ENCODE results near the gene ASCC2. TPM values are rescaled to one million over a fixed set of nuclear protein-coding genes. Genes with fewer than 3 reads are reported as not detected.
"Not testable (repeated sequence)": the region's sequence is repeated elsewhere in the genome, so short reads cannot be mapped to it uniquely, and the experiment has no call there.

Gene ASCC2
- total RNA-seq, 1 experiment from 2014 or later: 28.7 TPM

DNA sequence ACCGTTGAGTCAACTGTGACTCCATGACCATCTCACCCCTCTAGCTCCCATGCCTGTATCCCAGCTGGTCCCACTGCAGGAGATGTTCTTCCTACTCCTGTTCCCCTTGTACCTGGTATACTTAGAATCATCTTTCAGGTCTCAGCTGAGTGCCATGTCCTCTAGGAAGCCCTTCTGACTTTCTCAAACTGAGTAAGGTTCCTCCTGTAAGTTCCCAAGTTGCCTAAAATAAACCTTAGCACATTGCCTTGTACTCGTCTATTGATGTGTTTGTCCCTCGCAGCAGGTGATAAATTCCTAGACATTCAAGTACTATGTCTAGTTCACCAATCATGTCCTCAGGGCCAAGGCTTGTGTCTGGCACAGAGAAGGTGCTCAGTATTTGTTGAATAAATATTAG is 18.4 kb upstream of the ASCC2 start:
- no peak for DNase-seq (ENCODE audit: low read depth)

DNA sequence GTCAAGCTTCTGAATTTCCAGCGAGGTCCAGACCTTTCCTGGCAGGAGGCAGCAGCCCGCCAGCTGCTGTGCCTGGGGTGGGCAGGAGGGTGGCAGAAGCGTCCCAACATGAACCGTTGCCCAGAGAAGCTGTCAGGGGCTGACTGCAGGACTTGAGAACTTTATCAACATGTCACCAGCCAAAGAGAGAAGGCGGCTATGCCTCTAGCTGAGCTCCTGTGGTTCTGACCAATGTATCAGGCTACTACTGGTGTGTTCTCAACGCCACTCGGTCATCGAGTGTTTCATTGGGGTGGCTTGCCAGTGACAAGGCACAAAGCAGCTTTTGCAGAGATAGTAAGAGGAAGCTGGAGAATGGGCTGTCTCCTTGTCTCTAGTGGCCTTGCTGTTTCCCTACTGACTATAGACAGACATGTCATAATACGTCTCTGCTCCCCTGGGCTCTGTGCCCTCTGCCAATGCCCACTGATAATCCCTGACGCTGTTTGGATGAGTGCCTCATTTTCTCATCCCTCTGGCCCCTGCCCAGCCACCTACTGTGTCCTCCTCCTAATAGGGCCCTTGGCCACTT is 17.6 kb upstream of the ASCC2 start:
- DNase-seq (ENCODE audit: low read depth): no peak

DNA sequence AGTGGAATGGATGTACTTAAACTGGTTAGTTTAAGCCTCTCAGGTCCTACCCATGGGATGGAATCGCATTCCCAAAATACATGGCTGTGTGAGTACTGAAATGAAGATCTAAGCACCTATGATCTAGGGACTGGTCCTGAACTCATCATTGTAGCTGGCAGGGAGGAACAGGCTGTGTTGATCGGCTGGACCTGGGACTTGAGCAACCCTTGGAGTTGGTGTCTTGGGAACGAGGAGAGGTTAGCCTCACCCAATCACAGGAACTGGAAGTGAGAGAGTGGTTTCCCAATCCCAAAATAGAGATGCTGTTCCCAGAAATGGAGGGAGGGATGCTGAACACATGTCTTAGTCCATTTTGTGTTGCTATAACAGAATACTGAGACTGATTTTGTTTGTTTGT is 16.4 kb upstream of the ASCC2 start:
- no peak for DNase-seq (ENCODE audit: low read depth)

DNA sequence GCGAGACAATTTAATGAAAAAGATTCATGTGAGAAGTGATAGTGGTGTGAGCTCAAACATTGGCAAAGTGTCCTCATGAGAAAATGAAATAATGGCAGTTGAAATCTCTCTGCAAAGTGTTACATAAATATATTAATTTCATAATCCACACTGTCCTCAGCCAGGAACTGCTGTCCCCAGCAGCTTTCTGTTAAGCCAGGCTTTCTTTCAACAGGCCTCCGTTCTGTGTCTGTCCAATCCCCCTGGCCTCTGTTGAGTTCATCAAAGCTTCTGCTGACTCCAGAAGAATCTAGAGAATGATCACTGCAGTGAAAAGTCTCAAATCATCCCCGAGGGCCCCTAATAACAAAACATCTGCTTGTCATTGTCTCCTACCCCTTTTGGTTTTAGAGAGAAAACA is 10.0 kb upstream of the ASCC2 start:
- no peak for DNase-seq (ENCODE audit: low read depth)

DNA sequence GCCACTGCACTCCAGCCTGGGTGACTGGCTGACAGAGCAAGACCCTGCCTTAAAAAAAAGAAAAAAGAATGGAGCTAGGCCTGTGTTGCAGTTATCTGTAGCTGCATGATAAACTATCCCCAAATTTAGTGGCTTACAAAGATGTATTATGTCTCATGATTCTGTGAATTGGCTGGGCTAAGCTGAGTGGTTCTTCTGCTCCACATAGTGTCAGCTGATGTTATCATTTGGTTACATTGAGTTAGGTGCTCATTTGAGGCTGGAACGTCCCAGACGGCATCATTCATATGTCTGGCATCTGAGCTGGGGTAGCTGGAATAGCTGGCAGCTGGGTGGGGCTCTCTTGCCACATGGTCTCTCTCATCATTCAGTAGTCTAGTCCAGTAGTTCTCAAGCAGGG is 8.2 kb upstream of the ASCC2 start:
- DNase-seq (ENCODE audit: low read depth): no peak

GRCh38 chr22:29842740-29843139 is 4.7 kb upstream of the ASCC2 start:
- DNase-seq (ENCODE audit: low read depth): peak; percentile 90

- DNase-seq (ENCODE audit: low read depth): no peak
Observed at GRCh38 chr22:29842172-29842571, 4.1 kb upstream of the ASCC2 start.

DNA sequence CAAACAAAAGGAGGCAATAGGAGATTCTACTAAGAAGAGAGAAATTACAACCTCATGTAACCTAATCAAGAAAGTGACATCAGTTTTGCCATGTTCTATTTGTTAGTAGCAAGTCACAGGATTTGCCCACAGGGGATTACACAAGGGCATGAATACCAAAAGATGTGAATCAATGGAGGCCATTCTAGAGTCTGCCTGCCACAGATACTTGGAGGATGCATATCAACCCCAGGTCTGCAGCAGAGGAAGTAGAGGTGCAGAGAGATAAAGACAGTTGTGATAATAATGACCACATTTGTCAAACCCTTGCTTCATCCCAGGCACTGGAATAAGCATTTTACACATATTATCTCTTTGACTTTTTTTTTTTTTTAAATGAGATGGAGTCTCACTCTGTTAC is 2.4 kb upstream of the ASCC2 start:
- DNase-seq (ENCODE audit: low read depth): peak; percentile 12

DNA sequence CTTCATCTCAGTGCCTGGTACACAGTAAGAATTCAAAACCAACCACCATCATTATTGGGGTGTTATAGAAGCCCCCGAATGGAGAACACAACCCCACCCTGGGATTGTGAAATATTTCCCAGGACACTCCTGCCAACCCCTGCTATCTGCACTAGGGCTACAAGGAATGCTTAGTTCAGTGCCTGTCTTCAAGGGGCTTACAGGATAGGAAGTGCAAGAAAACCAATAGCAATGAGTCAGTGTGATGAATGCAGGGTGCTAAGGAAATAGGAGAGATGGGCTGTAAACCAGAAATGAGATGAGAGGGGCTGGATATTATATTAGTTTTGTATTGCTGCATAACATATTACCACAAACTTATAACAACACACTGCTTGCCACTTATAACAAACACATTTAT is 965 bp upstream of the ASCC2 start:
- DNase-seq (ENCODE audit: low read depth): no peak

DNA sequence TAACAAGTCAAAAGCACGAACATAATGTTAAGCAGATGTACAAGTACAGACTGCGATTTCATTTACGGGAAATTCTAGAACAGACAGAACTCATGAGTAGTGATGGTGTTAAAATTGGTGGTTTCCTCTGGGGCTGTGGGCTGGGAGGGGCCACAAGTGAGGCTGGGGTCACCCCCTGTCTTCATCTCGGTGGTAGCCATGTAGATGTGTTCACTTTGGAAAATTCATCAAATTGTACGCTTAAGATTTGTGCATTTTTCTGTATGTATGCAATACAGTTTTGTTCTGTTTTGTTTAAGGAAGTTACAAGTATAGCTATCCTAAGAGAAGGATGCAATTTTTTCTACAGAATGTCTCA is 504 bp upstream of the ASCC2 start:
- no peak for DNase-seq (ENCODE audit: low read depth)

DNA sequence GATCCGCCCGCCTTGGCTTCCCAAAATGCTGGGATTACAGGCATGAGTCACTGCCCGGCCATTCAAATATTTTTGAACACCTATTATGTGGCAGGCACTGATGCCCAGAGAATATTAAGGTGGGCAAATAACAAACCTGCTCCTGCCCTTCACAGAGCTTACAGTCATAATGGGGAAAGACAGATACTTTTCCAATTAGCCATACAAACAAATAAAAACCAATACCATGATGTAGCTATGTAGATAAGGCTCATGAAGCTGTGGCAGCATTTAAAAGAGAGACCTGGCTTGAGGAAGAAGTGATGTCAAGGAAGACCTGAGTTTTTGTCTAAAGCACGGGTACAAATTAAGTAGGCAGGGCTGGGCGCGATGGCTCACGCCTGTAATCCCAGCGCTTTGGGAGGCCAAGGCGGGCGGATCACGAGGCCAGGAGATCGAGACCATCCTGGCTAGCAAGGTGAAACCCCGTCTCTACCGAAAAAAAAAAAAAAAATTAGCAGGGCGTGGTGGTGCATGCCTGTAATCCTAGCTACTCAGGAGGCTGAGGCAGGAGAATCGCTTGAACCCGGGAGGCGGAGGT is 1.2 kb downstream of the ASCC2 start:
- DNase-seq (ENCODE audit: low read depth): not testable (repeated sequence)

DNA sequence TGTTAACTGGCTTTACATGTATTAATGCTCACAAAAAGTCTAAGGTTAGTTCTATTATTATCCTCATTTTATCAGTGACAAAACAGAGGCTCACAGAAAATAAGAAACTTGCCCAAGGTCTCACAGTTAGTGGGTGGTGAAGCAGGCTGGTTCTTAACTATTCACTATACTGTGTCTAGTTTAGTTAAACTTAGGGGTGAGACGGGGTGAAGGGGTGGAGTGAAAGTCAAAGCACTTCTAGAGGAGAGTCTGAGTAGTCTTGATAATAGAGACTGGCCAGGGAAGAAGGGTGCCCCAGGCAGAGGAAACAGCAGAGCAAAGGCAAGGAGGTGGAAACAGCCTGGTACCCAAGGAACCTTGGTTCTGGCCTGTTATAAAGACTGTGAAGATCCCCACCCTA is 4.0 kb downstream of the ASCC2 start:
- no peak for DNase-seq (ENCODE audit: low read depth)

DNA sequence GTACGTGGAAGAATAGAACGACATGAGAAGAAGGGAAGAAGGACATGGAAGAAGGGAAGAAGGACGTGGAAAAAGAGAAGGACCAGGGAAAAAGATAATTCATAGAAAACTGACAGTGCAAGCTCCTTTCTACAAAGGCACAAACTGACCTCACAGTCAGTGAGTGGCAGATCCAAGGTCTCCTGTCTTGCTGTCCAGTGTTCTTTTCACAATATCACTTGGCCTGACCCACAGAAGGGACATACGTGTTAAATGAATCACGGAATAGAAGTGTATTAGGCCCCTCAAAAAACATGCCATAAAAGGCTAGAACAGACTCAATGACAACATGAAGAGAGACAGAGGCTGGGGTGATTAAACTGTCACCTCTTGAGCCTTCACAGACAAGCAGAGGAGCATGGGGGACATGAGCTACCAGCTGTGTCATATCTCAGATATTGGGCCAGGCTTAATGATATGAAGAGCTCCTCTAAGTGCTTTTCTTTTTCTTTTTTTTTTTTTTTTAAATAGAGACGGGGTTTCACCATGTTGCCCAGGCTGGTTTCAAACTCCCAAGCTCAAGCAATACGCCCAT is 4.6 kb downstream of the ASCC2 start:
- no peak for DNase-seq (ENCODE audit: low read depth)

- no peak for DNase-seq (ENCODE audit: low read depth)
Observed at GRCh38 chr22:29831958-29832357, 6.1 kb downstream of the ASCC2 start.

DNA sequence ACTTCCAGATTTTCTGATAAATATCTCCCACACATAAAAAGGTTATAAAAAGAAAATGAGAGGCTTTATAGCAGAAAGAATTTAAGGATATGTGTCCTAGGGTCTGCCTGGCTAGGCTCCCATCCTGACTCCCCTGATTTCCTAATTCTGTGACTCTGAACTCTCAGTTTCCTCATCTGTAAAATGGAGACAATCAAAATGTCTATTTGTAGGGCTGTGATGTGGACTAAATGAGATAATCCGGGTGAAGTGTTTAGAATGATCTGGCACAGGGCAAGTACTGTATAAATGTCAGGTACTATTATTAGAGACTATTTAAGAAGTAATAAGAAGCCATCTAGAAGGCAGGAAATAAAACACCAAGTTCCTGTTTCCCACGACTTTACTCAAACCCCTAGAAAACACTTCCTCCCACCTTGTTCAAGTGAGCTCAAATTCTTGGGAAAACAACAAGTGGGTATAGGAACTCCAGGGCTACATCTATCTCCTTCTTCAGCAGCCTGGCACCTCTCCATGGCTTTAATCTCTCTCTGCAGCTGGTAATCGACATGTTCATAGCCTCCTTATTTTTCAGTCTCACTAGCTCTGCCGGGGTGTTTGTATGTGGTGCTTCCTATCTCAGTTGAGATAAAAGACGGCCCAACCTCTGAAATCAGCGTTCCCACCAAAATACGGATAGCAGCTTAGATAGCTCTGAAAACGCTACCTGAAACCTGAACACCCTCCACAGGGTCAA is 6.7 kb downstream of the ASCC2 start:
- no peak for DNase-seq (ENCODE audit: low read depth)

GRCh38 chr22:29830585-29830984 is 7.5 kb downstream of the ASCC2 start:
- DNase-seq (ENCODE audit: low read depth): peak; percentile 13

DNA sequence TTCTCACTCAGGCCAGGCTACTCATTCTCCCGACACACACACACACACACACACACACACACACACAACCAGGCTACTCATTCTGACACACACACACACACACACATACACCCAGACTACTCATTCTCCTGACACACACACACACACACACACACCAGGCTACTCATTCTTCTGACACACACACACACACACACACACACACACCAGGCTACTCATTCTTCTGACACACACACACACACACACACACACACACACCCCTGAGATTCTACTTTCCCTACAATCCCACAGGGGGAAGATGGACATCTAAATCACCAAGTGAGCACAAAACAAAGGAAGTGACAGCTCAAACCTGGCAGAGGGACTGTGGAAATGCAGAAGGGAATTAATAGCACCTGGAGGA is 10.3 kb downstream of the ASCC2 start:
- peak; percentile 15 for DNase-seq (ENCODE audit: low read depth)

DNA sequence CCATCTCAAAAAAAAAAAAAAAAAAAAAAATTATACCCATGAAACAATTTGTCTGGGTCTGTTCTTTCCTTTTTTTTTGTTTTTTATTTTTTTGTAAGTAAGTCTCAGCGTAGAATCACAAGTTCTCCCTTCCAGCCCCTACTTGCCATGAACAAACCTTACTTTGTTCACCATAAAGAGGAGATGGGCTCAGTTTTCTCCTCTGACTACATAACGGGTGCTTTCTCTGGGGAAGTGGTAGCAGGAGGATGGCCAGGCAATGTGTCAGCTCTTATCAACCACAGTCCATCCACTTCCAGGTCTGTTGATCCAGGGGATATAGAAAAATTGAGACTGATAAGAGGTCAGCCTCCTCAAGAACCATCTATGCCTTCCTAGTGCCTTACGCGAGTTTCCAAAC is 11.0 kb downstream of the ASCC2 start:
- DNase-seq (ENCODE audit: low read depth): no peak

- DNase-seq (ENCODE audit: low read depth): no peak
Observed at GRCh38 chr22:29825578-29825977, 12.5 kb downstream of the ASCC2 start.

GRCh38 chr22:29824677-29825076 is 13.4 kb downstream of the ASCC2 start:
- no peak for DNase-seq (ENCODE audit: low read depth)

- DNase-seq (ENCODE audit: low read depth): peak; percentile 83
Observed at GRCh38 chr22:29821291-29822016, 16.6 kb downstream of the ASCC2 start.

GRCh38 chr22:29820961-29821290 is 17.1 kb downstream of the ASCC2 start:
- DNase-seq (ENCODE audit: low read depth): no peak

DNA sequence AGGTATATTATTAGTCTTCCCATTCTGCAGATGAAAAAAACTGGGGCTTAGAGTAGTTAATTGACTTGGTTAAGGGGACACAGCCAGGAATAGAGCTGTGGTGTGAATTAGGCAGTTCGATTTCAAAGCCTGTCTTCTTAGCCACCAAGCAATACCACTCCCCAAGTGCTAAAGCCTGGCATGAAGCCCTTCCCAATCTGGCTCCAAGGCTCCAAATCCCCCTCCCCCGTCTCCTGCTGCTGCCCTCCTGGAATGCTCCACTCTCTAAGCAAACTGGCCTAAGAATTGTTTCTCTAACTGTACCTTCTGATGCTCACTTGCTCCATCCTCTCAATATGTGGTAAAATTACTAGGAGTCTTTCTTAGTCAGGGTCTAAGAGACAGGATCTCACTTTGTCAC is 18.6 kb downstream of the ASCC2 start:
- DNase-seq (ENCODE audit: low read depth): no peak
